Osteocyte (in vitro differentiated cells): ENCODE data around the gene PRUNE2. TPM values are rescaled to one million over a fixed set of nuclear protein-coding genes. Genes with fewer than 3 reads are reported as not detected.

Experiments
- DNase-seq: peaks from one replicate; pipeline ENCODE4 v3.0.0; 2021; ENCODE audit warnings: mixed read lengths; ENCODE audit not compliant: unreplicated experiment; ENCODE audit errors: extremely low spot score
- H3K27ac Mint-ChIP-seq: one replicate; pipeline ENCODE4 v1.8.0; 2021; ENCODE audit warnings: mild to moderate bottlenecking, mixed read lengths; ENCODE audit not compliant: unreplicated experiment
- H3K27me3 Mint-ChIP-seq: one replicate; pipeline ENCODE4 v1.8.0; 2021; ENCODE audit warnings: mixed read lengths; ENCODE audit not compliant: unreplicated experiment
- H3K36me3 Mint-ChIP-seq: one replicate; pipeline ENCODE4 v1.8.0; 2021; ENCODE audit warnings: mixed read lengths; ENCODE audit not compliant: unreplicated experiment
- H3K4me1 Mint-ChIP-seq: one replicate; pipeline ENCODE4 v1.8.0; 2021; ENCODE audit warnings: mixed read lengths; ENCODE audit not compliant: unreplicated experiment
- H3K4me3 Mint-ChIP-seq: one replicate; pipeline ENCODE4 v1.8.0; 2021; ENCODE audit warnings: mild to moderate bottlenecking, moderate library complexity, mixed read lengths; ENCODE audit not compliant: unreplicated experiment
- H3K9me3 Mint-ChIP-seq: one replicate; pipeline ENCODE4 v1.8.0; 2021; ENCODE audit warnings: mixed read lengths; ENCODE audit not compliant: unreplicated experiment
- CTCF ChIP-seq: fragments of 200-600 bp; sonication (generic); IDR thresholded peaks from 2 replicates; pipeline ENCODE4 v1.5.0; 2021; ENCODE audit warnings: antibody characterized with exemption, mild to moderate bottlenecking, moderate library complexity
- total RNA-seq: library from RNA; stranded (reverse); gene quantifications from 2 replicates; pipeline ENCODE4 v1.2.1, GENCODE V29; 2021

Gene PRUNE2
- total RNA-seq, 1 donor from 2014 or later = 1.0 TPM

- Mint-ChIP-seq H3K36me3 (no peaks in the 10 kb centered on the region), H3K4me3 (no peak overlapping the region), H3K4me1 (no peaks in the 10 kb centered on the region), H3K9me3 (no peaks in the 10 kb centered on the region), H3K27ac (no peak overlapping the region), H3K27me3 (no peaks in the 10 kb centered on the region)
- DNase-seq = no peak
- TF ChIP-seq CTCF = no peak
These were observed 23.2 kb downstream of the PRUNE2 start for GRCh38 chr9:76882686-76883085.

GRCh38 chr9:76880210-76880609 is 25.7 kb downstream of the PRUNE2 start:
- H3K27me3 Mint-ChIP-seq = no peaks in the 10 kb centered on the region
- H3K4me1 Mint-ChIP-seq = peaks cover 10% of the 10 kb centered on the region
- H3K36me3 Mint-ChIP-seq = no peaks in the 10 kb centered on the region

GRCh38 chr9:76878933-76879332 is 27.0 kb downstream of the PRUNE2 start:
- peaks cover 10% of the 10 kb centered on the region for H3K4me1 Mint-ChIP-seq

More at GRCh38 chr9:76880210-76880609, 25.7 kb downstream of the PRUNE2 start:
- TF ChIP-seq CTCF = no peak
- Mint-ChIP-seq H3K9me3 (no peaks in the 10 kb centered on the region), H3K27ac (no peak overlapping the region), H3K4me3 (no peak overlapping the region)
- no peak for DNase-seq

GRCh38 chr9:76877961-76878360 is 28.0 kb downstream of the PRUNE2 start:
- Mint-ChIP-seq H3K27me3 (no peaks in the 10 kb centered on the region), H3K27ac (no peak overlapping the region), H3K4me3 (no peak overlapping the region), H3K36me3 (no peaks in the 10 kb centered on the region), H3K9me3 (no peaks in the 10 kb centered on the region), H3K4me1 (peaks cover 14% of the 10 kb centered on the region)
- TF ChIP-seq CTCF = no peak
- DNase-seq = no peak

More at GRCh38 chr9:76878933-76879332, 27.0 kb downstream of the PRUNE2 start:
- Mint-ChIP-seq H3K36me3 (no peaks in the 10 kb centered on the region), H3K4me3 (no peak overlapping the region), H3K27ac (no peak overlapping the region), H3K27me3 (no peaks in the 10 kb centered on the region), H3K9me3 (no peaks in the 10 kb centered on the region)
- no peak for DNase-seq
- no peak for TF ChIP-seq CTCF

GRCh38 chr9:76876098-76876497 is 29.8 kb downstream of the PRUNE2 start:
- H3K27me3 Mint-ChIP-seq = no peaks in the 10 kb centered on the region
- TF ChIP-seq CTCF = no peak
- H3K4me3 Mint-ChIP-seq = no peak overlapping the region
- peaks cover 14% of the 10 kb centered on the region for H3K4me1 Mint-ChIP-seq
- no peaks in the 10 kb centered on the region for H3K9me3 Mint-ChIP-seq
- no peak for DNase-seq
- no peak overlapping the region for H3K27ac Mint-ChIP-seq
- no peaks in the 10 kb centered on the region for H3K36me3 Mint-ChIP-seq
